IPS-NIHi11 (cell line): ENCODE measurements around the gene ZCCHC24.
"Not testable (repeated sequence)": the region's sequence is repeated elsewhere in the genome, so short reads cannot be mapped to it uniquely, and the experiment has no call there.

Experiments
- DNase-seq: peaks from one replicate; pipeline ENCODE4 v3.0.0; 2012; ENCODE audit warnings: mixed read lengths, low spot score

The ZCCHC24 gene

DNA sequence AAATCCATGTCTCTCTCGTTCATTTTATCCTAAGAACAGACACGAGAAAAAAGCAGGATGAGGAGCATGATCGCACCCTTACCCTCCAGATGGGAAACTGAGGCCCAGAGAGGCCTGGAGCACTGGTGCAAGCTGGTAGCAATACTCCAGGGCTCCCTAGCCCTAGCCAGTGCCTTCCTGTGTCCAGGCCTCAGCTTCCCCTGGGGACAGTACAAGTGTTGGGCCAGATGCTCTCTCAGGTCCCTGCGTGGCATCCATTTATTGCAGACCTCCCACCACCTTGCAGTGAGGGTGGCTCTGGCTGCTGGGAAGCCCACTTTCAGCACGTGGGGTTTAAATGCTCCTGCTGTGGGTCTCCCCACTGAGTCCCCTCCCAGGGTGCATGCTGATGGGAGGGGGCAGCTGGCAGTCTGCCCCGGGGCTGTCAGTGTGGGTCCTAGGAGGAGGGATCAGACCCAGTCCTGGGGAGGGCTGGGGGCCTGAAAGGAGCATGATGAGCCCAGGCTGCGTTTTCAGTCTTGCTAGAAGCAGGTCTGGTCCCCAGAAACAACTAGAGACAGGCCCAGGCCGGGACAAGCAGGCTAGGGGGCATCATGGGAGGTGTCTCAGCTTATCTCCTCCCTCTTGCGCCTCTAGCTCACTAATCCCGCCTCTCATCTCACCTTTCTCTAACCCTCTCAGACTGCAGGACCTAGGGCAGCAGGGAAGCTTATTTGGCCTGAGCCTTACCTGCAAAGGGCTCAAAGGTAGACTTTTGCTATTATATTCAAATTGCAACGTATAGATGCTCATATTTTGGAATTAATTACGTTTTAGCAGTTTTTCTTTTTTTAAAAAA lies 98.8 kb downstream of the ZCCHC24 start:
- peak; percentile 63 for DNase-seq

DNA sequence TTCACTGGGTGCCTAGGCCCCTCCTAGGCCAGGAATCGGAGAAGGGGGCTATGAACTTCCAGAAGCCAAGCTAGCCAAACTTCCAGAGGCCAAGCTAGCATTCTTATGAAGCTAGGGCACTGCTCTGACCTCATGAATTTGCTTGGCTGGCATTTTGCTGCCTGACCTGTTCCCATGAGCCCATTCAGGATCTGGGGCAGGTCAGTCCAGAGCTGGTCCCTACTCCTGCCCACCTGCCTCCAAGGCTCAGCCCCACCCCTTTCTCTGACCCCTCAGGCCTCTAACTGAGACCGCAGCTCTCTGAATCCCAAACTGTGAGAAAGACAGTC lies 99.4 kb downstream of the ZCCHC24 start:
- no peak for DNase-seq

DNA sequence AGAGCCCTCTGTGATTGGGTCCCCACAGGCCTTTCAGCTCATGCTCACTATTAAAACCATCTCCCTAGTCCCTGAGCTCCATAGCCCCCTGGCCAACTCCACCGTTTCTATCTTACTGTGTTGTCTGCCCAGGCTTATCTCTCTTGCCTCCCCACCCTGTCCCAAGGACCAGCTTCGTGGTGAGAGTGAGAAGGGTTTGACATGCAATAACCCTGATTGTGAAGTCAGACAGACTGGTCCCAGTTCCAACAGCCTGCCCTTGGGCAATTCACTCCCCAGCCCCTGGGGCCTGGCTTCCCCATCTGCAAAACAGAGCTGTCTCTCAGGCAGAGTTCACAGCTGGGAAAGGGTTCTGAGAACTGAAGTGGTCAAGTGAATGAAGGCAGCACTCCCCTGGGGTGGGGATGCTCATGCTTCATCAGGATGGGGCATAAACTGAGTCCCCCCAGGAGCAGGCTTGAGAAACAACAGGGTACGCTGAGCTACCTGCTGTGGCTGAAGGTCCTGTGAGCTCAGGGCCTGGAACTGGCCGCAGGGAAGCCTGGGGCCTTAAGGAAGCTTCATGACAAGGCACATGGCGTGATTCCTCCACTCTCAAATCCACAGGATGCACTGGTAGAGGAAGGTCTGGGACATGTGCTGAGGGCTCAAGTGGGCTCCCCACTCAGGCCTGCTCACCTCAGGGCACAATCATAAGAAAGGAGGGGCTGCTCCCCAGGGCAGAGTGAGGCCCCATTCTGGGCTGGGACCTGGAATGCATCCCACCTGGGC lies 100.0 kb downstream of the ZCCHC24 start:
- DNase-seq: no peak

DNA sequence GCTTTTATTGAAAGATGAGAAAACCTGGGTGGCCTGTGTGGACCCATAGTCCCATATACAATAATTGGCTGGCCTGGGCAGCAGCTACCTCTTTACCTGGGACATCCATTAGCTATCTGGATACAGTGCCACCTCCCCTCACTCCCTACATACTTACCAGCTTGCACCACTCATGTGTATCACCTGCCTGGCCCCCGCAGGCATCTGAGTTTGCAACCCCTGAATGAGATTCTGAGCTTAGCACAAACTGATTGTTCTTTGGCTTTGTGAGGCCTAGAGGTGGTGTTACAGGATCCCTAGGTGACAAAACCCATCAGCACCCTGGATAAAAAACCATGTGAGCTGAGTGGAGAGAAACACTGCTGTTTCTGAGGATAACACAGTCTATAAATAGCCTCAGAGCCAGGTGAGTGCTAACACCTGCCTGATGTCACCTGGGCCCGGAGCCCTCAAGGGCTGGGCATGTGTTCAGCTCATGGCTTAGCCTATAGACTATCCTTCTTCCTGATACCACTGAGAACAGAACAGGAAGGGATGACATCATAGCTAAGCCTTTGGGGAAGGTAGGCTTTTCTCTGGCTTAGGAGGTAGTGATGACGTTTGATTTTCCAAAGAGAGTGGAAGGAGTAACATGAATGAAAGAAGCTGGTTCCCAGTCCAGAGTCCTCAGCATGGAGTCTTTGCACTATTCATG lies 100.8 kb downstream of the ZCCHC24 start:
- DNase-seq: no peak

DNA sequence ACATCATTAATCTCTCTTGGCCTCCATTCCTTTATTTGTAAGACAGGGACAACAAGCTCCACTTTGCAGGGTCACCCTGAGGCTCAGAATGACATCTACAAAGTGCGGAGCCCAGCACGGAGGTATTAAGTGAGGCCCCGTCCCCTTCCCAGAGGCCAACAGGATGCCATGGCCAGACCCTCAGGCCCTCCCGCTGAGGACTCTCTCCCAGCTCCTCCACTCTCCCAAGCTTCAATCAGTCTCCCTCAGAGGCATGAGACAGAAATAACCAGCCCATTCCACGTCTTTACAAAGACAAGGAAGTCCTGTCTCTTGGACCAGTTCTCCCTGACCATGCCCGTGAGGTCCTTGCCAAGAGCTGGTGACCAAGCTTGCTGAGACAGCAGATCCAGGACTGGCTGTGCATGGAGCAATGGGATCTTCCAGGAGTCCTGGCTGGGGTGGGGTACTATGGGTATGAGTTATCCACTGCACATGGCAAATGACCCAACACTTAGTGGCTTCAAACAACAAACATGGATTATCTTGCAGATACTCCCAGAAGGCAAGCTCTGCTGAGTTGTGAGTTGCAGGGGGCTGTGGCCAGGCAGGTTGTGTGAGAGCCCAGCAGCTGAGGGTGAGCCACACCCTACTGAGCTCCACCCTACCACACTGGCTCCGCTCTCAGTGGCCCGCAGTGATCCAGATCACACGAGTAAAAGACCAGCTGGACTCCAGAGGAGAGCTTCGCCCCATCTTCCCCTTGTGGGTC lies 102.4 kb downstream of the ZCCHC24 start:
- no peak for DNase-seq

DNA sequence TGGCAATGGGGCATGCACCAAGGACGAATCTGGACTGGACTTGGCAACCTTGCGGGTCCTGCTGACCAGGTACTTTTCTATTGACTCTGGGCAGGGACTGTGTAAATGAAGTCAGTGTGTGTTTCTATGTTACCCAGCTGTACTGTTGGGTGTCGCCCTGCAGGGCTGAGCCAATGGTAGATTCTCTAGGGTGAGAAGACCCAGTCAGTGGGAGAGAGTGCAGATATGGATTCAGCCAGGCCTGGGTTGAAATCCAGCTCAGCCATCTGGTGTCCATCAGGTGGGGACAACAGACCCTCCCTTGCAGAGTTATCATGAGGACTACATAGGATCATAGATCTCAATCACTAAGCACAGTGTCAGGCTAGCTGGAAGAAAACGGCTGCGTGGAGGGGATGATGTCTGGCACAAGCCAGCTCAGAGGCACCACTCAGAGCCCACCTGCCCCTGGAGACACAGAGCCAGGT lies 103.1 kb downstream of the ZCCHC24 start:
- DNase-seq: no peak

DNA sequence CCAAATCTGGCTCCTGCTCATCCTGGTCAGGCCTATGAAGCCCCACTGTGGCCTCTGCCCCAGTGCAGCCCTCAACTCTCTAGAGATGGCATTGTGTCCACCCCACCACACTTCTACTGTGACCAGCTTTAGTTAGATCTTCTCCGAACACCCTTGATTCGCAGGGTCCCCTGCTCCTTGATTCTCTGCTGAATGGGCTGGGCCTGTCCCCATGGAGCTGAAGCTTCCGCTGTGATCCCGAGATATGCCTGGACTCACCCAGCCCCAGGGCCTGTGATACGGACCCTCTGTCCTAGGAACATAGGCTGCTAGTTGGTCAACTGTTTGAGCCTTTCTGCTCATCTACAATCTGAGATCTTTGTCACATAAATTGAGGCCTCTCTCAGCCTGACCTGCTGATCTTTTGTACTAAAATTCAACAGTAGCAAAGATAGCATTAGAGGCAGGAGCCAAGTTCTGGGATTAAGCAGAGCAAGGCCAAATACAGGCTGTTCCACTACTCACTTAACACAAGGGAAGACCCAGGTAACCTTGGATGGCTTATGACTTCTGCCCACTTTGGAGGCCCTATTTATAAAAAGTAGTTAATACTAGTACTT lies 104.7 kb downstream of the ZCCHC24 start:
- no peak for DNase-seq

DNA sequence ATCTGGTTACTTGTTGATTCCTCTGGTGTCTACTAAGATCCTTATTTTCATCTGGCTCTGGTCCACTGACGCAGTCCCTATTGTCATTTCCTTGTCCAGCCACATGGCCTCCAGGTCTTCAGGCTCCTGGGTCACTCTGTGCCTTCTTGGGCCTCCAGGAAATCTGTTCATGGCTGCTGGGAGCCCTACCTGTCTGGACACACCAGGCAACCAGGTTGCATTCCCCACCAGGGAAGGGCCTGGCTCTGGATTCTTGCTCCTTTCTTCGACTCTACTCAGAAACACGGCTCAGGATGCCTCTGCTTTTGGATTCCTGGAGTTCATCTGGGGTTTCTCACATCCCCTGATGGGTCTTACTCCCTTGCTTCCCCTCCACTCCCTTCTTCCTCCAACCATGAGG lies 106.2 kb downstream of the ZCCHC24 start:
- no peak for DNase-seq

DNA sequence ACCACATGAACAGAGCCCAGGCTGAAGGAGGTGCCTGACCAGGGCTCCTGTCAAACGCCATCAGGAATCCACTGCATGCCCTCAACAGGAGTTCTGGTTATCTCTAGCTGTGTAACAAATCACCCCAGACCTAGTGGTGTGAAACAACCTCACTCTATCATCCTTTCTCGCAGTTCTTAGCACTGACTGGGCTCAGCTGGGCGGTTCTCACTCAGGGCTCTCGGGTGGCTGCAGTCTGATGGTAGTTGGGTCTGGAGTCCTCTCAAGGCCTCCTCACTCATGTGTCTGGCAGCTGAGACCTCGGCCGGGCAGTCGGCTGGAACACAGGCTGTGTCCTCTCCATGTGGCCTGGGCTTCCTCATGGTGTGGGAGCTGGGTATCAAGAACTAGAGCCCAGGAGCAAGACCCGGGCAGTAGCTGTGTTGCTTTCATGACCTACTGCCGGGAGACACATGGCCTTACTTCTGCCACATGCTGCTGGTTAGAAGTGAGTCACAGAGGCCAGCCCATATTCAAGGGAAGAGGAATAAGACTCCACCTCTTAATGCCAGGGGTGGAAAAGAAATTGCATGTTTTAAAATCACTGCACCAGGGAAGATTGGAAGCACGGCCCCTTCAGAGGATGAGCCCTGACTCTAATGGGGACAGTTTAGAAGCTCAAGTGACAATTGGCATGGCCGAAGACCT lies 107.5 kb downstream of the ZCCHC24 start:
- not testable (repeated sequence) for DNase-seq

DNA sequence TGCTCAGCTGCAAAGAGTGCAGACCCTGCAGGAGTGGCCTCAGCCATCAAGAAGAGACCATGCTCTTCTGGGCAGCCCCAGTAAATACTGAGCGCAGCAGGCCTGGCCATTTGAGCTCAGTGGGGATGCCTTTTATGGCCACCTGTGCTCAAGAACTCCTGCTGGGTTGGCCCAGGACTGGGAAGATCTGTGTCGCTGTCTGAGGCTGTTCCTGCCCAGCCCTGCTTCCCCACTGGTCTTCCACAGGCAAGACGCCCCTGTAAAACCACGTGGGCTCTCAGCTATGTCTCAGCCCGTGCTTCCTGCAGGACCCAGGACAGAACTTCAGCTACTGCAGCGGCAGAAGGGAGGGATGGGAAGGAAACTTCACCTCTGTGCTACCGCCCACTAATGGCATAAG lies 108.7 kb downstream of the ZCCHC24 start:
- DNase-seq: peak; percentile 80

DNA sequence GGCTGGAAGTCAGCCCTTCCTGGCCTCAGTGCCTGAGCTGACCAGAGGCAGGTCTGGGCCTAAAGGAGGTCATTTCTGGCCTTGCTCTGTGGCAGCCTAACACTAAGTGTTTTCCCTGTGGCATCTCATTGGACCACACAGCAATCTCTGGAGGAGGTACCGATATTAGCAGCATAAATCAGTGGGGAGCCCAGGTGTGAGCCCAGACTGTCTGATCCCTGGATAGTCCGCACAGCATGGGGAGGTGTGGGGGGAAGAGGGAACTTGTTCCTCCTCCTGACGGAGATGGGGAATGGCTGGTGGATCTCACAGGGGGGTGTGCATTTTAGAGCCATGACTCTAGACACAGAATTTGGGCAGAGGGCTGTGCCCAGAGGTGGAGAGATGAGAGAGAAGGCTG lies 109.1 kb downstream of the ZCCHC24 start:
- DNase-seq: peak; percentile 55

DNA sequence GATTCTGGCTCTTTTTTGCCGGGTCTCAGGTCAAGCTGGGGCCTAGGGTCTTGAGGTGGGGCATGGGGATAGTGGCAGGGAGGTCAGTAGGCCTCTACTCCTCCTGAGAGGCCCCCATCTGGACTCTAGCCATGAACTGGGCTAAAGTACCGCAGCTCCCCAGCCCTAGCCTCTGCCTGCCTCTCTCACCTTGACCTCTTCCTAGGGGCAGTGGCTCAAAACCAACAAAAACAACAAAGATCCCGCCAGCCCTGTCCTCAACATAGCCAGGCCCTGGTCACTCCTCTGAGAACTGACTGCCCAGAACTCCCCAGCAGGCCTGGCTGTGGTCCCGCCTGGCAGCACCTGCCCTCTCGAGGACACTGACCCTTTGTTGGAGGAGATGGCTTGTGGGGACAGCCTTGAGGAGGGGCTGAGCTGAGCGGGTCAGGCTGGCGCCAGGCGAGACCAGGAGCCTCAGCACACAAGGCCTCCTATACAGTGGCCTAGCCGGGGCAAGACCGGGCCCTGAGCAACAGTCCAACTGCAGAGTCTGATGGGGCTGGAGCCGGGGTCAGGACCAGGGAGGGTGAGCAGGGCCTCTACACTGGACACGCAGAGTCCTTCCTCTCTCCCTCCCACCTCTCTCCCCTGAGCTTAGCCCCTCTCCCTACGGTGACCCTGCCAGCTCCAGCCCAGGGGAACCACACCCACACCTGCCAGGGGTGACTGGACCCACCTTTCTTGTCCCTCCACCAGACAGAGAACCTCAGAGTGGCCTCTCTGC lies 109.8 kb downstream of the ZCCHC24 start:
- no peak for DNase-seq

DNA sequence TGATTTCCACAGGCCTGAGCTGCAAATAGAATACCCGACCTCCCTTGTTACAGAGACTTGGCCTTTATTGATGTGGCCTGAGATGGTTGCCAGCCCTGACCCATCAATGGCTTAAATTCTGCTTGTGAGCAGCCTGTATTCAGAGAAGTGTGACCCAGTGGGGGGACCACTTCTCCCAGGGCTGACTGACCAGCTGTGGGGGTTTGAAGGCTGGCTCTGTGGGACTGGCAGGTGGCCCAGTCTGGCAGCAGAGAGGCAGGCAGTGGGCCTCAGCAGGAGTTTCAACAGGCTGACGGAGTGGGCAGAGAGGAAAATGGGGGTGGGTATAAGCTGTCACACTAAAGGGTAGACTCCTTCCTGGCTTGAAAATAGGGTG lies 110.3 kb downstream of the ZCCHC24 start:
- DNase-seq: no peak

DNA sequence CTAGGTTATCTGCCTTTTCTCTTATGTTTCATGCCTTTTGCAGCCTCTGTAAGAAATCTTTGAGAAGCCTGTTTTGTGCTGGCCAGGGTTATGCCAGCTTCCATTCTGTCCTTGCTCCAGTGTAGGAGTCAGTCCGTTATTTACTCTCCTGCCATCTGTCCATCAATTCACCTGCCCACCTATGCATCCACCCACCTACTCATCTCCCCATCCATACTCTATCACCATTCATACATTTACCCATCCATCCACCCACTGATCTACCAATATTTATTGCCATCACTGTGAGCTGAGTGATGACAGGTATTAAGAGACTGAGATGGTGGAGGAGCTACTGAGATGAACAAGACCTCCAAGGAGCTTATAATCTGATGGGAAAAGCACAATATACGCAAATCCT lies 110.9 kb downstream of the ZCCHC24 start:
- no peak for DNase-seq

DNA sequence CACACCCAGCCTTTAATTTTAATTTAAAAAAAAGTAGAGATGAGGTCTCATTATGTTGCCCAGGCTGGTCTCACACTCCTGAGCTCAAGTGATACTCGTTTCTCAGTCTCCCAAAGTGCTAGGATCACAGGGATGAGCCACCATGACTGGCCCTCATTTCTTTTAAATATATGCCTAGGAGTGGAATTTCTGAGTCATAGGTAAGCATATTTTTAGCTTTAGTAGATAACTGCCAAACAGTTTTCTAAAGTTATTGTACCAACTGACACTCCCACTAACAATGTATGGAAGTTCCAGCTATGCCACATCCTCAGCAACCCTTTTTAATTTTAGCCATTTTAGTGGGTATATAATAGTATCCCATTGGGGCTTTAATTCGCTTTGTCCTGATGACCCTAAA lies 111.9 kb downstream of the ZCCHC24 start:
- no peak for DNase-seq

DNA sequence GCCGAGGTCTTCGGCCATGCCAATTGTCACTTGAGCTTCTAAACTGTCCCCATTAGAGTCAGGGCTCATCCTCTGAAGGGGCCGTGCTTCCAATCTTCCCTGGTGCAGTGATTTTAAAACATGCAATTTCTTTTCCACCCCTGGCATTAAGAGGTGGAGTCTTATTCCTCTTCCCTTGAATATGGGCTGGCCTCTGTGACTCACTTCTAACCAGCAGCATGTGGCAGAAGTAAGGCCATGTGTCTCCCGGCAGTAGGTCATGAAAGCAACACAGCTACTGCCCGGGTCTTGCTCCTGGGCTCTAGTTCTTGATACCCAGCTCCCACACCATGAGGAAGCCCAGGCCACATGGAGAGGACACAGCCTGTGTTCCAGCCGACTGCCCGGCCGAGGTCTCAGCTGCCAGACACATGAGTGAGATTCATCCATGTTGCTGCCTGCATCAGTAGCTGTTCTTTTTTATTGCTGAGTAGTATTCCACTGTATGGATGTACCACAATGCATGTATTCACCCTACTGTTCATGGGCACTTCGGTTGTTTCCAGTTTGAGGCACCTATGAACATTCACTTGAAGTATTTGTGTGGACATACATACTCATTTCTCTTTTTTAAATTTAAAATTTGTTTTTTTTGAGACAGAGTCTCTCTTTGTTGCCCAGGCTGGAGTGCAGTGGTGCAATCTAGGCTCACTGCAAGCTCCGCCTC lies 112.7 kb downstream of the ZCCHC24 start:
- not testable (repeated sequence) for DNase-seq
